ENCODE measurements around the gene SLC39A11.

The SLC39A11 gene

GRCh38 chr17:72737151-72737690 lies 355.3 kb downstream of the SLC39A11 start:
- no peak for TF ChIP-seq SPI1 (IDR thresholded peaks at IDR 0.05; ENCODE audit: borderline replicate concordance, low read depth)
- TF ChIP-seq GABPA (IDR thresholded peaks at IDR 0.05; ENCODE audit: low read depth) = no peak
- TF ChIP-seq, protein P1, sequence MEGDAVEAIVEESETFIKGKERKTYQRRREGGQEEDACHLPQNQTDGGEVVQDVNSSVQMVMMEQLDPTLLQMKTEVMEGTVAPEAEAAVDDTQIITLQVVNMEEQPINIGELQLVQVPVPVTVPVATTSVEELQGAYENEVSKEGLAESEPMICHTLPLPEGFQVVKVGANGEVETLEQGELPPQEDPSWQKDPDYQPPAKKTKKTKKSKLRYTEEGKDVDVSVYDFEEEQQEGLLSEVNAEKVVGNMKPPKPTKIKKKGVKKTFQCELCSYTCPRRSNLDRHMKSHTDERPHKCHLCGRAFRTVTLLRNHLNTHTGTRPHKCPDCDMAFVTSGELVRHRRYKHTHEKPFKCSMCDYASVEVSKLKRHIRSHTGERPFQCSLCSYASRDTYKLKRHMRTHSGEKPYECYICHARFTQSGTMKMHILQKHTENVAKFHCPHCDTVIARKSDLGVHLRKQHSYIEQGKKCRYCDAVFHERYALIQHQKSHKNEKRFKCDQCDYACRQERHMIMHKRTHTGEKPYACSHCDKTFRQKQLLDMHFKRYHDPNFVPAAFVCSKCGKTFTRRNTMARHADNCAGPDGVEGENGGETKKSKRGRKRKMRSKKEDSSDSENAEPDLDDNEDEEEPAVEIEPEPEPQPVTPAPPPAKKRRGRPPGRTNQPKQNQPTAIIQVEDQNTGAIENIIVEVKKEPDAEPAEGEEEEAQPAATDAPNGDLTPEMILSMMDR (IDR thresholded peaks at IDR 0.05; ENCODE audit: insufficient read depth, low read length) = no peak
- TF ChIP-seq REST (IDR thresholded peaks at IDR 0.05; ENCODE audit: insufficient replicate concordance, low read depth) = no peak
- no peak for TF ChIP-seq POLR2AphosphoS5 (IDR thresholded peaks at IDR 0.05; ENCODE audit: low read depth)
- no peak for DNase-seq (ENCODE audit: low read depth in 1 of 2, low spot score in 1 of 2)
- no peaks in the 10 kb centered on the region for H3K27me3 ChIP-seq (ENCODE audit: insufficient read depth, poor library complexity, severe bottlenecking)
- no peak overlapping the region for H3K27ac ChIP-seq (replicated peaks)
- no peak overlapping the region for H3K4me3 ChIP-seq (replicated peaks; ENCODE audit: insufficient read depth, low read length)

DNA sequence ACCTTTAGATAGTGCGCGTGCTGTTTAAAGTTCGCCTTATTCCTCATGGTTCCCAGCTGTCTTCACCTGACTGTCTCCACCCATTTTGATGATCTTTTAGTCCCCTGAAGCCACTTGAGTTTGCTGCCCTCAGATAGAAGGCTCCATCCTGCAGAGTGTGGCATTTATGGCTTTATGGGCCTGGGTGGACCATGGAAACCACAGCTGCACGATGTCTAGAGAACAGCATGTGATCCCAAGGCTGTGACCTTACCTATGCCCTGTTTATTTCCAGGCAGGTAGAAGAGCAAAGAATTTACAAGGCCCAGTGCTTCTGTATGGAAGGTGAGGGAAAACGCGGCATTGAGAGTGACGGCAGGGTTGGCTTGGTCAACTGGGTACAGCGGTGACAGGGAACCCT lies 356.9 kb downstream of the SLC39A11 start:
- Histone ChIP-seq H3K27me3 (ENCODE audit: insufficient read depth, poor library complexity, severe bottlenecking) (no peaks in the 10 kb centered on the region), H3K4me3 (replicated peaks; ENCODE audit: insufficient read depth, low read length) (no peak overlapping the region), H3K27ac (replicated peaks) (no peak overlapping the region)
- DNase-seq (ENCODE audit: low read depth in 1 of 2, low spot score in 1 of 2) = no peak
- TF ChIP-seq, protein P1 (IDR thresholded peaks at IDR 0.05; ENCODE audit: insufficient read depth, low read length) = no peak
- TF ChIP-seq GABPA (IDR thresholded peaks at IDR 0.05; ENCODE audit: low read depth) (no peak), REST (IDR thresholded peaks at IDR 0.05; ENCODE audit: insufficient replicate concordance, low read depth) (no peak), POLR2AphosphoS5 (IDR thresholded peaks at IDR 0.05; ENCODE audit: low read depth) (no peak), SPI1 (IDR thresholded peaks at IDR 0.05; ENCODE audit: borderline replicate concordance, low read depth) (no peak)

- Histone ChIP-seq H3K4me3 (replicated peaks; ENCODE audit: insufficient read depth, low read length) (no peak overlapping the region), H3K27me3 (ENCODE audit: insufficient read depth, poor library complexity, severe bottlenecking) (no peaks in the 10 kb centered on the region), H3K27ac (replicated peaks) (no peak overlapping the region)
- DNase-seq (ENCODE audit: low read depth in 1 of 2, low spot score in 1 of 2) = no peak
- TF ChIP-seq SPI1 (IDR thresholded peaks at IDR 0.05; ENCODE audit: borderline replicate concordance, low read depth) (no peak), POLR2AphosphoS5 (IDR thresholded peaks at IDR 0.05; ENCODE audit: low read depth) (no peak), REST (IDR thresholded peaks at IDR 0.05; ENCODE audit: insufficient replicate concordance, low read depth) (no peak), GABPA (IDR thresholded peaks at IDR 0.05; ENCODE audit: low read depth) (no peak)
- TF ChIP-seq, protein P1 (IDR thresholded peaks at IDR 0.05; ENCODE audit: insufficient read depth, low read length) = no peak
These were observed 357.4 kb downstream of the SLC39A11 start for GRCh38 chr17:72735048-72735447.

All from HL-60 (cell line).